Keratinocyte (primary cell): ENCODE measurements around the gene SPRR2A.

Experiments used
- CTCF ChIP-seq, 3 experiments: IDR thresholded peaks in 1 of 3; conservative IDR thresholded peaks in 1 of 3; optimal IDR thresholded peaks in 1 of 3; 2 replicates in 2 of 3; 3 replicates in 1 of 3; pipeline versions ENCODE3 to v1.5.1; 2011; ENCODE audit warnings: low read length in 3 of 3, mild to moderate bottlenecking in 3 of 3, moderate library complexity in 2 of 3, control low read depth in 1 of 3, inconsistent platforms in 1 of 3; ENCODE audit not compliant: insufficient read depth in 2 of 3; ENCODE audit errors: extremely low read depth in 1 of 3
- EZH2 ChIP-seq: IDR thresholded peaks from one replicate; pipeline ENCODE4 v1.6.1; 2012; ENCODE audit warnings: inconsistent platforms, mild to moderate bottlenecking, low read length, moderate library complexity

GRCh38 chr1:153058826-153059784 is 1.8 kb upstream of the SPRR2A start:
- no peak for TF ChIP-seq CTCF (optimal IDR thresholded peaks at IDR 0.05 in 1 of 3, IDR thresholded peaks at IDR 0.05 in 1 of 3, conservative IDR thresholded peaks at IDR 0.05 in 1 of 3; ENCODE audit: extremely low read depth in 1 of 3, insufficient read depth in 2 of 3, low read length in 3 of 3)
- no peak for TF ChIP-seq EZH2
